GM12865 (cell line): Measurements from ENCODE around the gene TMEM244.

Source experiments
- DNase-seq: peaks from one replicate; pipeline ENCODE4 v3.0.0; 2010; ENCODE audit warnings: low read depth
- H3K4me3 ChIP-seq: 2 replicates; pipeline ENCODE4 v1.5.1; 2011; ENCODE audit warnings: mild to moderate bottlenecking, low read depth, low read length, control low read depth
- TF ChIP-seq, protein P1 (sequence below): IDR thresholded peaks from 2 replicates; pipeline ENCODE4 v1.5.1; 2011; ENCODE audit warnings: low read length, control low read depth, low read depth, inconsistent platforms; ENCODE audit not compliant: insufficient read depth; ENCODE audit errors: missing control alignments

The TMEM244 gene

DNA sequence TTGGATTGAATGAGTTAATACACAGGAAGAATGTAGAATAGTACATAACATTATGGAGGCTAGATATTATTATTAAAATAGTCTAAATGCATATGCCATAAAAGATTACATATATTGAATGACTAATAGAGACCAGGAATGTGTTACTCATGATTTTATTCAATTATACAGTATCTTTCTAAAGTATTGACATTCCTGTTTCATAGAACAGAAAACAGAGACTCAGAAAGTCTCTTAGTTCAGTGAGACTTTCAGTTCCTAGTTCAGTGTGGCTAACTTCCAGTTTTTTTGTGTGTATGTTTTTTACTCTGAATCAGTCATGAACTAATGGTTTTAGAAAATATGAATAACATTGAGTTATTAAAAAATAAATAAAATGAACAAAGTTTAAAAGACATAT lies 34.6 kb upstream of the TMEM244 start:
- DNase-seq: no peak
- H3K4me3 ChIP-seq: no peak overlapping the region
- TF ChIP-seq, protein P1, sequence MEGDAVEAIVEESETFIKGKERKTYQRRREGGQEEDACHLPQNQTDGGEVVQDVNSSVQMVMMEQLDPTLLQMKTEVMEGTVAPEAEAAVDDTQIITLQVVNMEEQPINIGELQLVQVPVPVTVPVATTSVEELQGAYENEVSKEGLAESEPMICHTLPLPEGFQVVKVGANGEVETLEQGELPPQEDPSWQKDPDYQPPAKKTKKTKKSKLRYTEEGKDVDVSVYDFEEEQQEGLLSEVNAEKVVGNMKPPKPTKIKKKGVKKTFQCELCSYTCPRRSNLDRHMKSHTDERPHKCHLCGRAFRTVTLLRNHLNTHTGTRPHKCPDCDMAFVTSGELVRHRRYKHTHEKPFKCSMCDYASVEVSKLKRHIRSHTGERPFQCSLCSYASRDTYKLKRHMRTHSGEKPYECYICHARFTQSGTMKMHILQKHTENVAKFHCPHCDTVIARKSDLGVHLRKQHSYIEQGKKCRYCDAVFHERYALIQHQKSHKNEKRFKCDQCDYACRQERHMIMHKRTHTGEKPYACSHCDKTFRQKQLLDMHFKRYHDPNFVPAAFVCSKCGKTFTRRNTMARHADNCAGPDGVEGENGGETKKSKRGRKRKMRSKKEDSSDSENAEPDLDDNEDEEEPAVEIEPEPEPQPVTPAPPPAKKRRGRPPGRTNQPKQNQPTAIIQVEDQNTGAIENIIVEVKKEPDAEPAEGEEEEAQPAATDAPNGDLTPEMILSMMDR: no peak

DNA sequence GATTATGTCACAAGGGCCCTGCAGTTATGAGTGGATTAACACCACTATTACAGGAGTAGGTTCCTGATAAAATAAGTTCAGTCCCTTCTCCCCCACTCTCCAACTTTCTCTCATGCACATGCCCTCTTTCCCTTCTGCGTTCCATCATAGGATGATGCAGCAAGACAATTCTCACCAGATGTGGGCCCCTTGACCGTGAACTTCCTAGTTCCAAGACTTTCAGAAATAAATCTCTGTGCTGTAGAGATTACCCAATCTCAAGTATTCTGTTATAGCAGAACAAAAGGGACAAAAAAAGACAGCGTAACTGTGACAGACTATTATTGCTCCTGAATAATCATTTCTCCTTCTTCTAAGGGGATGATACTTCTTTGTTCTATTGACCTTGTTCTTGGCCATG lies 33.8 kb upstream of the TMEM244 start:
- TF ChIP-seq, protein P1: no peak
- no peak for DNase-seq
- no peak overlapping the region for H3K4me3 ChIP-seq

DNA sequence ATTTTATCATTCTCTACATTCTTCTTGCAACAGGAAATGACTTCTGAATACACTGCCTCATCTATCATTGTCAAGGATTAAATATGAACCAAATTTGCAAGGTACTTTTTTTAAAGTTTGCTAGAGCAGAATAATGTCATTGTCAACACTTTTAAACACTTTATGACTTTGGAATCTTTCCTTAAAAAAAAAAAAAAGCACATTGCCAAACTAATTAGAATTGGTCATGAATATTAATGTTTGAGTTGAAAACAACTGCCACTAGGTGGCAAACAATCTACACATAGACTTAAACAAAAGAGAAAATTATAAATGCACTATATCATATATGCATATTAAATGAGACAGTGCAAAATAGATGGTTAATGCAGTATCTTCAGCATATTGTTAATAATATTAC lies 32.5 kb upstream of the TMEM244 start:
- H3K4me3 ChIP-seq: no peak overlapping the region
- DNase-seq: peak; percentile 40
- TF ChIP-seq, protein P1: peak; percentile 29

GRCh38 chr6:129890701-129891100 lies 29.6 kb upstream of the TMEM244 start:
- DNase-seq: no peak

DNA sequence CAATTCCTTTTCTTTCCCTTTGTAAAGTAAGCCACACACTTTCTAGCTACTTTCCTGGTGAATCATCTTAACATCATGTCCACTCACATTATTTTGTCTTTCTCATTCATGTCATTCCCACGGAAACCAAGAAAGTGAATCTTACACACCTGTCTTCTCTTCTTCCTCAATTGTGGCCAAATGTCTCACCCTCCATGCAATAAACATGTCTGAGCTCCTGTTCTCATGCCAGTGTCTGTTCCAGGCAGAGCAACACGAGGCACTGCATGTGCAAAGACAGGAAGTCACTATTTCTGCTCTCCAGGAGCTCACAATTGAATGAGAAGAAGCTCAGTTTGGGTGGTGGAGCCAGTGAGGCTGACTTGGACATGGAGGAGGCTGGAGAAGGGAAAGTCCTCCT lies 29.0 kb upstream of the TMEM244 start:
- no peak overlapping the region for H3K4me3 ChIP-seq
- TF ChIP-seq, protein P1: no peak
- peak; percentile 41 for DNase-seq

More at GRCh38 chr6:129890701-129891100, 29.6 kb upstream of the TMEM244 start:
- TF ChIP-seq, protein P1: no peak
- H3K4me3 ChIP-seq: no peak overlapping the region

GRCh38 chr6:129889580-129889979 lies 28.5 kb upstream of the TMEM244 start:
- DNase-seq: no peak
- no peak overlapping the region for H3K4me3 ChIP-seq
- TF ChIP-seq, protein P1: no peak

DNA sequence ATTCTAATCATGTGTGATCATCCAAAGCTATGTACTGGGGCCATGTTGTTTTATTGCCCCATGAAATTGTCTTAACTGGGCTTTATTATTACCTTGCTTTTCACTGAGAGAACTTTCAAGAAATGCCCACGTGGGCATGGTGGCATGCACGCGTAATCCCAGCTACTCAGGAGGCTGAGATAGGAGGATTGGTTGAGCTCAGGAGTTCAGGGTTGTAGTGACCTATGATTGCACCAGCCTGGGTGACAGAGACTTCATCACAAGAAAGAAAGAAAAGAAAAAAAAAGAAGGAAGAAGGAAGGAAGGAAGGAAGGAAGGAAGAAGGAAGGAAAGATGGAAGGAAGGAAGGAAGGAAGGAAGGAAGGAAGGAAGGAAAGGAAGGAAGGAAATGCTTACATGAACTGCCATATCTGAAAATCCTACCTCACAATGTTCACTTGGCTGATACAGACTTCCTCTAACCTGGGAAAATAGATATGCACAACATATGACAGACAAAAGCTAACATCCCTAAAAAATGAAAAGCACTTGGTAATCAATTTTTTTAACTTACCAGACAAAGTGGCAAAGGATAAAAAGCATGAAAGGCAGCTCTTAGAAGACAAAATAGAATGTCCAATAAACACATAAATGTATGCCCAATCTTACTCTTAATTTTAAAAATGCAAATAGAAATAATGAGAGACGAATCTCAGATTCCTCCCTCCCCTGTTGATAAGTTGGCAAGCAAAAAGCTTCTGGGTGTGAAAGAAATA lies 25.5 kb upstream of the TMEM244 start:
- DNase-seq: no peak
- TF ChIP-seq, protein P1: no peak

More for the DNA sequence above, 25.5 kb upstream of the TMEM244 start:
- H3K4me3 ChIP-seq: no peak overlapping the region
